GM19025 (cell line): ENCODE data around the gene ELOVL7.
A peak's percentile ranks its signal among the peaks of the same experiment; 100 is the strongest.
"Not testable (repeated sequence)": the region's sequence is repeated elsewhere in the genome, so short reads cannot be mapped to it uniquely, and the experiment has no call there.

Experiments
- ATAC-seq: cut with Tn5 transposase; IDR thresholded peaks from one replicate; pipeline ENCODE4 v1.9.1; 2021; ENCODE audit warnings: mild to moderate bottlenecking, low read depth, moderate library complexity; ENCODE audit not compliant: unreplicated experiment

Gene ELOVL7

DNA sequence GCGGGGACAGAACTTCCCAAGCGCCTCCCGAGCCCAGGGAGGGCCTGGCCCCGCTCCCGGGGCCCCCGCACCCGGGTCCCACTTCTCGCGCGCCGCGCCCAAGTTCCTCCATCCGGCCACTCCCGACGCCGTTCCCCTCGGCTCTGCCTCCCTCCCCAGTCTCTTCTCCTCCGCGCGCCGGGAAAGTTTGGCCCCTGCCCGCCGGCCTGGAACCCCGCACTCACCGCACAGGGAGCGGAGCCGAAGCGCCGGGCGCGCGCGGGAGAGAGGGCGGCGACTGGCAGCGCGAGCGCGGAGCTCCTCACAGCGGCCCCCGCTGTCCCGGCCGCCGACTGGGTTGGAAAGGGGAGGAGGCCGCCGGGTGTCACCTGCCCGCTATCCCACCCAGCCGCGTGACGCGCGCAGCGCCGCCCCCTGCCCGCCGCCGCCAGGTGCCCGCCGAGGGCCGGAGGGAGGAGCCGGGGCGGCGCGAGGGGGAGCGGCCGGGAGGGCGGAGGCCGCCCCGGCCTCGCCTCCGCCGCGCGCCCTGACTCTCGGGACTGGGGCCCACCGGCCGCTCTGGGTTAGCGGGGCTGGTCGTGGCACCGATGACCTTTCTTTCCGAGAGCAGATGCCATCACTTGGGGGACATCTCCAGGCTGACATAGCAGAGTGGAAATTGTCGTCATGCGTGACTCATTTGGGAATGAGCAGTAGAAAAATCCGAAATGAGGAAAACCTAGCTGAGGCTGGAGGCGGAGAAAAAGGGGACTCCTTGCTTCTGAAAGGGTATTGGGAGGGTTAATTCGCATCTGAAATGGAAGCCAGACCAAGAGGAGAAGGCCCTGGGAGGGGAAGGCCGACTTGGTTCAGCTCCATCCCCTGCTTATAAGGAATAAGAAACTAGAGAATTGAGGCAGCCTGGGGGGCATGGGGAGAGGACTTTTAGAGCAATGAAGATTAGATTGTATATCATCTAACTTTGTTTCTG, at the start of gene ELOVL7:
Gene ELOVL7 (minus strand): TSS at position 334 of the 970 bp plus-strand sequence. CDS start 56,872 bp downstream, outside the sequence.
- ATAC-seq = peak; percentile 95

GRCh38 chr5:60893521-60893920, 49.5 kb upstream of the ELOVL7 start:
- ATAC-seq = no peak

DNA sequence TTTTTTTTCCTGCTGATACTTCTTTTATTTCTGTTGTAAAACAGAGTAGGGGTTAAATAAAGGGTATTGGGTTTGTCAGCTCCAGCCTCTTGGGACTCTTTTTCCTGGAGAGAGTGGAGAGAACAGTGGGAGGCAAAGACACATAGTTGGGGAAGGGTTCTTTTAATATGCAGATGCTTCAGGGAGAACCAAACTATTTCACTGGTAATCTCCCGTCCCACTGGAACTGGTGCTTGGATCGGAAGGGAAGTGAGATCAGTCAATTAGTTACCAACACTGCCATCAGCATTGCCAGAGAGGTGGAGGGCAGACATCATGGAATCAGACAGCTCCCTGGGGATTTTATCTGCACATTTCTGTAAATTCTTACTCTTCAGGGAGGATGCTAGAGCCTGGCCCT, 47.6 kb upstream of the ELOVL7 start:
- ATAC-seq = no peak

DNA sequence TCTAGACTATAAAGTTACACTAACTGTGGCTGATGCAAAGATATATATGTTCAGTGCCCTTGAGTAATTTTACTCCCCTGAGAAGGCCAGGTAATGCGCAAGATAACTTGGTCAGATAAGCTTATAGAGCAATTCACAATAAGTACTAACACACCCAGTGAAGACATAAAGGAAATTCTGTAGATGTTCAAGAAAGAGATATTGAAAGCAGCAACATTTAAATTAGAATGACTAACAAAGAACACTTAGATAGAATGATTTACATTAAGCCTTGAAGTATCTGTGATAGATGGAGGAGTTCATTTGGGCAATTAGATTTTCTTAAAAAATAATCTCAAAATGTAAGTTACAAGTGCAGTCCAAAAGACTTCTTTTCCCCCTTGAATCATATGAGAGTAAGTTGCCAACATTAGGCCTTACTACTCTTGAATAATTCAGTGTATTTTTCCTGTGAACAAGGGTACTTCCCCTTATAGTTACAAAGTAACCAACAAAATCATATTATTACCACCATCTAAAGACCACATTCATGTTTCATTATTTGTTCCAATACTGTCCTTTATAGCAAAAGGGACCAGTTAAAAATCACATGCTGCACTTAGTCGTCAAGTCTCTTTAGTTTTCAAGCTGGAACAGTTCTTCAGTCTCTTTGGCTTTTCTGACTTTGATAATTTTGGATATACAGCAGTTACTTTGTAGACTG, 44.4 kb upstream of the ELOVL7 start:
- no peak for ATAC-seq

DNA sequence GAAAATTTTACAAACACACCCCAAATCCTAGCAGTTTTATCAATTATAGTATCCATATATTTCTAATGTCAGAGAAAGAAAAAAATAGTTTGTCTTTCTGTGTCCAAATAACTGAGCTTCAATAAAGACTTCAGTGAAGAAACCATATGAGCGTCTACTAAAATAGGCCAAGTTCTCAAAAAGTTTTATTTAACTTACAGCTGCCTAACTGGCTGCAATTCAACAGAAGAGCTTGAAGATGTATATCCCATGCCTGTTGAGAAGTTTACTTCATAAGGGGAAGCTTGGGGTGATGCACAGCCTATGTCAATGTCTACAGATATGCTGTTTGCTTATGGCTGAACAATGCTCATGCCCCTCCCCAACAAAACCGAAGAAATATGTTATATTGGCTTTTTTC, 43.7 kb upstream of the ELOVL7 start:
- no peak for ATAC-seq

- no peak for ATAC-seq
Measured at GRCh38 chr5:60887096-60887495, 43.0 kb upstream of the ELOVL7 start.

DNA sequence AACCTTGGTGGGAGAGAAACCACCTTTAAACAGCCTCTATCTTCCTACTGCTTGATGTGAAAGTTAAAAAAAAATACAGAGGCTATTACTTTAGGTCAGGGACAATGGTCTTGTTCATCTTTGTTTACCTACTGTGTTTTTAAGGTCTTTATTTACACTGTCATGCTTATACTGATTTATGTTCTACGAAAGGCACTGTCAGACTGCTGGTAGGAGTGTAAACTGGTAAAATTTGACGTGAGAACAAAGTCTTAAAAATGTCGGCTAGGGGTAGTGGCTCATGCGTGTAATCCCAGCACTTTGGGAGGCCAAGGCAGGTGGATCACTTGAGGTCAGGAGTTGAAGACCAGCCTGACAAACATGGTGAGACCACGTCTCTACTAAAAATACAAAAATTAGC, 42.1 kb upstream of the ELOVL7 start:
- ATAC-seq = no peak

- no peak for ATAC-seq
Measured at GRCh38 chr5:60883229-60883628, 39.2 kb upstream of the ELOVL7 start.

- ATAC-seq = no peak
Measured at GRCh38 chr5:60872892-60873291, 28.8 kb upstream of the ELOVL7 start.

- no peak for ATAC-seq
Measured at GRCh38 chr5:60870857-60871256, 26.8 kb upstream of the ELOVL7 start.

DNA sequence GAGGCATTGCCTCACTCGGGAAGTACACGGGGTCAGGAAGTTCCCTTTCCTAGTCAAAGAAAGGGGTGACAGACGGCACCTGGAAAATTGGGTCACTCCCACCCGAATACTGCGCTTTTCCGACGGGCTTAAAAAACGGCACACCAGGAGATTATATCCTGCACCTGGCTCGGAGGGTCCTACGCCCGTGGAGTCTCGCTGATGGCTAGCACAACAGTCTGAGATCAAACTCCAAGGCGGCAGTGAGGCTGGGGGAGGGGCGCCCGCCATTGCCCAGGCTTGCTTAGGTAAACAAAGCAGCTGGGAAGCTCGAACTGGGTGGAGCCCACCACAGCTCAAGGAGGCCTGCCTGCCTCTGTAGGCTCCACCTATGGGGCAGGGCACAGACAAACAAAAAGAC, 16.5 kb upstream of the ELOVL7 start:
- not testable (repeated sequence) for ATAC-seq

DNA sequence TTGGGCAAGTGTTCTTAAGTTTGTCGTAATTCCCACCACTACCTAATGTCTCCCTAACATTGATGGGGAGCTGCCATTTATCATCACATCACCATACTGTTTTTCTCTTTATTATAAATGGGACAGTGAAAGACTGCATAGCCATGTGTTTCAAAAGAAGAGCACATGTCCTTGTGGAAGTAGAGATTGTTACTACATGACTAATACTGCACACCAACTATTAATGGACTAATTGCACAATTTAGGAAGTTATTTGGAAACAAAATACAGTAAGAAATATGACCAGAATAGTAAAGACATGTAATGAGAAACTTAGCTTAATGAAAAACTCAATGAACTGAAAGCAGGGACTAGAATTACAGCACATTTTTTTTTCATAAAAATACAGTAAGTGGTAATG, 12.0 kb upstream of the ELOVL7 start:
- ATAC-seq = no peak

DNA sequence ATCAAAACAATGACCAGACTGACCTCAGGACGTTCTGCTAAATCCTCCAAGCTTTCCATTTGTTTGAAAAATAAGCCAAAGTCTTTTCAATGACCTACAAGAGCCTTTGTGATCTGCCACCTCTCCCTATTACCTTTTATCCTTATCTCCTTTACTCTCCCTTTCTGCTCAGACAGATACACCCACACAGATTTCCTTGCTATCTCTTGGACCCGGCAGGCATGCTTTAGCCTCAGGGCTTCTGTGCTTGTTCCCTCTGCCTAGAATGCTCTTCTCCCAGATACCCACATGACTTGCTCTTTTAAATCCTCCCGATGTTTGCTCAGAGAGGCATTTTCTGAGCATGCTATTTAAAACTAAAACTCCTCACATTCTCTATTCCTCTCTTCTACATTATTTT, 8.9 kb upstream of the ELOVL7 start:
- no peak for ATAC-seq

GRCh38 chr5:60852317-60852716, 8.2 kb upstream of the ELOVL7 start:
- ATAC-seq = no peak

GRCh38 chr5:60851626-60852025, 7.6 kb upstream of the ELOVL7 start:
- ATAC-seq = no peak

DNA sequence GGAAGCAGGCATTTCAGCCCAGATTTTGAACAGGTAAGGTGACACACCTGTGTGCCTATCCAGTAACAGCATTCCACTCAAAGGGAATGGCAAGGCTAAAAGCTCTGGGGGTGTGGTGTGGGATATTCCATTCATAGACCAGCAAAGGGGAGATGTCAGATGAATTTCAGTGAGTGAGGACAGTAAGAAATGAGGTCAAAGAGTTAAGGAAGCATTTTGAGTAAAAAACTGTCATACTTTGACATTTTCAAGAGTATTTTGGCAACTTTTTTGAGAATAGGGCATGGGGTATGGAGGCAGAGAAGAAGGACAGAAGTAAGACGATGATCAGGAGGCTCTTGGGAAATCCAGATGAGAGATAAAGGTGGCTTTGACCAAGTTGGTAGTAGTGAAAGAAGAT, 2.2 kb upstream of the ELOVL7 start:
- no peak for ATAC-seq

GRCh38 chr5:60843386-60843935, 608 bp downstream of the ELOVL7 start:
- peak; percentile 14 for ATAC-seq

DNA sequence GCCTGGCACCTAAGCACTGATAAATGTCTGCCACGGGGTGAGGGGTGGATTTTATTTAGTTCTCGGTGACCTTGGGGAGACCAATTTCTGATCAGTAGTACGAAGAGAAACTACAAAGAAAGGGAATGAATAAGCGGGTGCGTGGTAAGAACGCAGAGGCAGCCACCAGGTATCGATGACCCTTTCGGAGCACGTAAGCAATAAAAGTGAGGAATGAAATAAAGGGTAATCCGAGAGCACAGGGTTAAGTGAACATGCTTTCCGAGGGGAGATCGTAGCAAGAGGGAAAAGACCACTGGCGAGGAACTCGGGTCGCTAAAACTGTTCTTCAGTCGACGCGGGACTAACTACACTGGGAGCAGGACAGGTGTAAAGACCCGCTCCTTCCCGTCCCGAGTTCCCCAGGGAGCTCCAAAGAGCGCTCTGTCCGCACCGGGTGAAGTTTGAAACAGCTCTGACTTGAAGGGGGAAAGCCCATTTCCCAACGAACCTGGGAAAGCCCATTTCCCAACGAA, 1.1 kb downstream of the ELOVL7 start:
- no peak for ATAC-seq

DNA sequence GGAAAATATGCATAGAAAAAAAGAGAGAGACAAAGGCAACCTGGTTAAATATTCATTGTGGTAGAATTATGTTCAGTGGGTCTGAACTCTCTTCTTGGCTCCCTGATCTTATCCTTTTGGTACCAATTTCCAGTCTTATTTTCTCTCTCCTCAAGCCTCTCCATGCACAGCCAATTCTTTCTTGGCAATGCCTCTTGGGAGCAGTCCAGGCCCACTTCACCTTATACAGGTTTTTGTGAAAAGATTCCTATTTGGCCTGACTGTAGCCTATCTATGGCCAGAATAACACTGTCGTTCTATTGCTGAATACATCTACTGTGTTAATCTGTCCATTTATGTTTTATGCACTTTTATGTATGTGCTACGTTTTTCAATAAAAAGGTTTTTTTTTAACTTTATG, 2.7 kb downstream of the ELOVL7 start:
- ATAC-seq = no peak

- no peak for ATAC-seq
Measured at GRCh38 chr5:60836131-60836530, 7.9 kb downstream of the ELOVL7 start.

- ATAC-seq = no peak
Measured at GRCh38 chr5:60835554-60835953, 8.5 kb downstream of the ELOVL7 start.
